Measurements from ENCODE around the gene POU2AF1. TPM values are rescaled to one million over a fixed set of nuclear protein-coding genes. Genes with fewer than 3 reads are reported as not detected.

Gene POU2AF1
- total and polyA plus RNA-seq, 2 of the 13 experiments (the other 11 are each of a cell fraction or from before 2014, with no cell fraction given), result 1.9 to 3.6 TPM

DNA sequence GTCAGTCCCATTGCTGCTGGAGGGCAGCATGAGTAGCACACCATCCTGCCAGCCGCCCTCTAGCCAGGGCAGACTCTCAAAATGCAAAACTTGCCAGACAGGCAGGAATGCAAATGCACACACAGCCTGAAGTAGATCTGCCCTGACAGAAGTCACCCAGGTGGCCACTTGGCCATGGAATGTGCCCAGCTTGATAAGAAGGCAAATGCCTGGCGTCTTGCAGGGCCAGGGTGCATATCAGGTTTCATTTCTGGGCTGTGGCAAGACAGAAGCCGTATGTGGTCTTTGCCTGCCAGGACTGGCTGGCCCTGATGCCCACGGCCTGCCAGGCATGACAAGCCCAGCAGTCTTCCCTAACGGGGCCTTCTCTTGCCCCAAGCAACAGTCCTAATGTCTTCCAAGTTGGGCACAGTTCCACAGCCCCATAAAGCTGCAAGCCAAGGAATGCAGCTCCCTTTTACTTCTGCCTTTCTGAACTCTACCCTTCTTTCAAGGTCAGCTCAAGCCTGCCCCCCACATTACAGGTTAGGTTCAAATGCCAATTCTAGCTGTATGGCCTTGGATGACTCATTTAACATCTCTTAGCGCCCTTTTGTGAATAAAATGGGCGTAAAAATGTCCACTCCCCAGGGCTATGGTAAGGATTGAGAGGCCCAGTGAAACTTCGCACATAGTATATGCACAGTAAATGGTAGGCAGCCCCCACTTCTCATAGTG is 51.0 kb downstream of the POU2AF1 start (continued):
- TF ChIP-seq, protein P1, sequence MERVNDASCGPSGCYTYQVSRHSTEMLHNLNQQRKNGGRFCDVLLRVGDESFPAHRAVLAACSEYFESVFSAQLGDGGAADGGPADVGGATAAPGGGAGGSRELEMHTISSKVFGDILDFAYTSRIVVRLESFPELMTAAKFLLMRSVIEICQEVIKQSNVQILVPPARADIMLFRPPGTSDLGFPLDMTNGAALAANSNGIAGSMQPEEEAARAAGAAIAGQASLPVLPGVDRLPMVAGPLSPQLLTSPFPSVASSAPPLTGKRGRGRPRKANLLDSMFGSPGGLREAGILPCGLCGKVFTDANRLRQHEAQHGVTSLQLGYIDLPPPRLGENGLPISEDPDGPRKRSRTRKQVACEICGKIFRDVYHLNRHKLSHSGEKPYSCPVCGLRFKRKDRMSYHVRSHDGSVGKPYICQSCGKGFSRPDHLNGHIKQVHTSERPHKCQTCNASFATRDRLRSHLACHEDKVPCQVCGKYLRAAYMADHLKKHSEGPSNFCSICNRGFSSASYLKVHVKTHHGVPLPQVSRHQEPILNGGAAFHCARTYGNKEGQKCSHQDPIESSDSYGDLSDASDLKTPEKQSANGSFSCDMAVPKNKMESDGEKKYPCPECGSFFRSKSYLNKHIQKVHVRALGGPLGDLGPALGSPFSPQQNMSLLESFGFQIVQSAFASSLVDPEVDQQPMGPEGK (CRISPR knock-in tag; IDR thresholded peaks at IDR 0.05), result no peak
- TF ChIP-seq, protein P2, sequence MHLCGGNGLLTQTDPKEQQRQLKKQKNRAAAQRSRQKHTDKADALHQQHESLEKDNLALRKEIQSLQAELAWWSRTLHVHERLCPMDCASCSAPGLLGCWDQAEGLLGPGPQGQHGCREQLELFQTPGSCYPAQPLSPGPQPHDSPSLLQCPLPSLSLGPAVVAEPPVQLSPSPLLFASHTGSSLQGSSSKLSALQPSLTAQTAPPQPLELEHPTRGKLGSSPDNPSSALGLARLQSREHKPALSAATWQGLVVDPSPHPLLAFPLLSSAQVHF (CRISPR knock-in tag; IDR thresholded peaks at IDR 0.05), result no peak
- TF ChIP-seq, protein P3, sequence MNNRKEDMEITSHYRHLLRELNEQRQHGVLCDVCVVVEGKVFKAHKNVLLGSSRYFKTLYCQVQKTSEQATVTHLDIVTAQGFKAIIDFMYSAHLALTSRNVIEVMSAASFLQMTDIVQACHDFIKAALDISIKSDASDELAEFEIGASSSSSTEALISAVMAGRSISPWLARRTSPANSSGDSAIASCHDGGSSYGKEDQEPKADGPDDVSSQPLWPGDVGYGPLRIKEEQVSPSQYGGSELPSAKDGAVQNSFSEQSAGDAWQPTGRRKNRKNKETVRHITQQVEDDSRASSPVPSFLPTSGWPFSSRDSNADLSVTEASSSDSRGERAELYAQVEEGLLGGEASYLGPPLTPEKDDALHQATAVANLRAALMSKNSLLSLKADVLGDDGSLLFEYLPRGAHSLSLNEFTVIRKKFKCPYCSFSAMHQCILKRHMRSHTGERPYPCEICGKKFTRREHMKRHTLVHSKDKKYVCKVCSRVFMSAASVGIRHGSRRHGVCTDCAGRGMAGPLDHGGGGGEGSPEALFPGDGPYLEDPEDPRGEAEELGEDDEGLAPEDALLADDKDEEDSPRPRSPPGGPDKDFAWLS (CRISPR knock-in tag; IDR thresholded peaks at IDR 0.05; ENCODE audit: borderline replicate concordance), result no peak
- TF ChIP-seq MTA1 (CRISPR knock-in tag; IDR thresholded peaks at IDR 0.05; ENCODE audit: borderline replicate concordance) (no peak), STAG1 (CRISPR knock-in tag; IDR thresholded peaks at IDR 0.05) (no peak), ZNF335 (CRISPR knock-in tag; IDR thresholded peaks at IDR 0.05) (no peak), AKAP8 (CRISPR knock-in tag; IDR thresholded peaks at IDR 0.05) (no peak)
- TF ChIP-seq, protein P4, sequence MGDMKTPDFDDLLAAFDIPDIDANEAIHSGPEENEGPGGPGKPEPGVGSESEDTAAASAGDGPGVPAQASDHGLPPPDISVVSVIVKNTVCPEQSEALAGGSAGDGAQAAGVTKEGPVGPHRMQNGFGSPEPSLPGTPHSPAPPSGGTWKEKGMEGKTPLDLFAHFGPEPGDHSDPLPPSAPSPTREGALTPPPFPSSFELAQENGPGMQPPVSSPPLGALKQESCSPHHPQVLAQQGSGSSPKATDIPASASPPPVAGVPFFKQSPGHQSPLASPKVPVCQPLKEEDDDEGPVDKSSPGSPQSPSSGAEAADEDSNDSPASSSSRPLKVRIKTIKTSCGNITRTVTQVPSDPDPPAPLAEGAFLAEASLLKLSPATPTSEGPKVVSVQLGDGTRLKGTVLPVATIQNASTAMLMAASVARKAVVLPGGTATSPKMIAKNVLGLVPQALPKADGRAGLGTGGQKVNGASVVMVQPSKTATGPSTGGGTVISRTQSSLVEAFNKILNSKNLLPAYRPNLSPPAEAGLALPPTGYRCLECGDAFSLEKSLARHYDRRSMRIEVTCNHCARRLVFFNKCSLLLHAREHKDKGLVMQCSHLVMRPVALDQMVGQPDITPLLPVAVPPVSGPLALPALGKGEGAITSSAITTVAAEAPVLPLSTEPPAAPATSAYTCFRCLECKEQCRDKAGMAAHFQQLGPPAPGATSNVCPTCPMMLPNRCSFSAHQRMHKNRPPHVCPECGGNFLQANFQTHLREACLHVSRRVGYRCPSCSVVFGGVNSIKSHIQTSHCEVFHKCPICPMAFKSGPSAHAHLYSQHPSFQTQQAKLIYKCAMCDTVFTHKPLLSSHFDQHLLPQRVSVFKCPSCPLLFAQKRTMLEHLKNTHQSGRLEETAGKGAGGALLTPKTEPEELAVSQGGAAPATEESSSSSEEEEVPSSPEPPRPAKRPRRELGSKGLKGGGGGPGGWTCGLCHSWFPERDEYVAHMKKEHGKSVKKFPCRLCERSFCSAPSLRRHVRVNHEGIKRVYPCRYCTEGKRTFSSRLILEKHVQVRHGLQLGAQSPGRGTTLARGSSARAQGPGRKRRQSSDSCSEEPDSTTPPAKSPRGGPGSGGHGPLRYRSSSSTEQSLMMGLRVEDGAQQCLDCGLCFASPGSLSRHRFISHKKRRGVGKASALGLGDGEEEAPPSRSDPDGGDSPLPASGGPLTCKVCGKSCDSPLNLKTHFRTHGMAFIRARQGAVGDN (CRISPR knock-in tag; IDR thresholded peaks at IDR 0.05), result peak; percentile 57
- TF ChIP-seq, protein P5, sequence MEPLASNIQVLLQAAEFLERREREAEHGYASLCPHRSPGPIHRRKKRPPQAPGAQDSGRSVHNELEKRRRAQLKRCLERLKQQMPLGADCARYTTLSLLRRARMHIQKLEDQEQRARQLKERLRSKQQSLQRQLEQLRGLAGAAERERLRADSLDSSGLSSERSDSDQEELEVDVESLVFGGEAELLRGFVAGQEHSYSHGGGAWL (CRISPR knock-in tag; IDR thresholded peaks at IDR 0.05), result no peak
